Measurements from ENCODE around the gene SEMA3E.

DNA sequence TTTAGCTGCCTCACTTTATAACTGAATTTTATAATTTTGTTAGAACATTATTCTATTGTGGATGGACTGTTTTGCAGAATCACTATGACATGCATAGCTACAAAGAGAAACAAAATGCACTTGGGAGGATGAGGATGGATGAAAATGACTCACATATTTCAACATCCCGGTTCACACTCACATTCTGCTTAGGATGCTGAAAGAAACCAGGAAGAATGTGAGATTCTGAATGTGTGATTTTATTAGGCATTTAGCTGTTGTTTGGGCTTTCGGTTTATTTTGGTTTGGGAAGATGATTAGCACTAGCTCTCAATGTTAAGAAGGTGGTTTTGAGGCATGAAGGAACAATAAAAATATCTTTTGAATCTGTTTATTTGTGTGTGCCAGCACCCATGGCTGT, 235.5 kb downstream of the SEMA3E start:
- TF ChIP-seq EZH2 (IDR thresholded peaks at IDR 0.05; ENCODE audit: borderline replicate concordance, low read length) (no peak), CTCF (conservative IDR thresholded peaks at IDR 0.05 in 1 of 2, IDR thresholded peaks at IDR 0.05 in 1 of 2; ENCODE audit: extremely low read depth in 1 of 2, insufficient read depth in 1 of 2, low read depth in 1 of 2, low read length in 2 of 2) (no peak)
